ENCODE data around the gene NOTCH1.

The NOTCH1 gene

DNA sequence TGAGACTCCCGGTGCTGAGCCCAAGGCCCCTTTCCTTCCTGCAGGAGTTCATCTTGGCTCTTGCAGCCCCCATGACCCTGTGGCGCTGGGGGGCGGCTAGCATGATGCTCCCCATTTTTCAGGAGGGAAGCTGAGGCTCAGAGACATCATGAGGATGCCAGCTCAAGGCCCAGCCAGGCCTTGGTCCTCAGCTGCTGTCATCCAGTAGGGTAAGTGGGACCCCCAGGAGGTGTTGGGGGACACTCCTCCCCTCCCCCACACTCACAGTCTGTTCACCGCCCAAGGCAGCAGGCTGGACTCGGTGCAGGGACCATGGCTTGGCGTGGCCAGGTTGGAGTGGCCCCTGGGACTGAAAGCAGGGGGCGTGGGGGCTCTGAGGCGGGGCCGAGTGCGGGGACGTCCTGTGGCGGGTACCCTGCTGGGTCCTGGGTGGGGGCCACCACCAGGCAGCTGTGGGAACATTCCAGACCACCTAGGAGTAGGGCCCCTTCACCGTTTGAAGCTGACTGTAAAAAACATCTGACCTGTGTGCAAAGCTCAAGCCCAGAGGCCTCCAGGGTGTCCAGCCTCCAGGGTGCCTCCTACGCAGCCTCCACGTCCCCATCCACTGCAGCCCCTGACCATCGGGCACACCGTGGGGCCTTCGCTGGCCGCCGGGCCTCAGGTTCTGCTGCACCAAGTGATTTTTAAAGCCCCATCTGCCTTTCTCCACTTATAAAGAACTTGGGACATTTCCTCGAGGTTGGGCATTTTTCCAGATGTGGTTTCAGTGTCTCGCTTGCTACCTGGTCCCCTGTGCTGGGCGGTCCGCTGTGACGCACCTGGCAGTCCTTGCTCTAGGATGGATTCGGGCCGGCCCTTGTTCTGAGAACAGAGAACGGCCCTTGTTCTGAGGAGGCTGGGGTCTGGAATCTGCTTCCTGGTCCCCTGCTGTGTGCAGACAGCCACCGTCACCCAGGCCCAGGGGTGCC, 3.4 kb upstream of the NOTCH1 start (continued):
- TF ChIP-seq ZNF184 (tag by site-specific recombination; IDR thresholded peaks at IDR 0.05) = no peak
- TF ChIP-seq, protein P1, sequence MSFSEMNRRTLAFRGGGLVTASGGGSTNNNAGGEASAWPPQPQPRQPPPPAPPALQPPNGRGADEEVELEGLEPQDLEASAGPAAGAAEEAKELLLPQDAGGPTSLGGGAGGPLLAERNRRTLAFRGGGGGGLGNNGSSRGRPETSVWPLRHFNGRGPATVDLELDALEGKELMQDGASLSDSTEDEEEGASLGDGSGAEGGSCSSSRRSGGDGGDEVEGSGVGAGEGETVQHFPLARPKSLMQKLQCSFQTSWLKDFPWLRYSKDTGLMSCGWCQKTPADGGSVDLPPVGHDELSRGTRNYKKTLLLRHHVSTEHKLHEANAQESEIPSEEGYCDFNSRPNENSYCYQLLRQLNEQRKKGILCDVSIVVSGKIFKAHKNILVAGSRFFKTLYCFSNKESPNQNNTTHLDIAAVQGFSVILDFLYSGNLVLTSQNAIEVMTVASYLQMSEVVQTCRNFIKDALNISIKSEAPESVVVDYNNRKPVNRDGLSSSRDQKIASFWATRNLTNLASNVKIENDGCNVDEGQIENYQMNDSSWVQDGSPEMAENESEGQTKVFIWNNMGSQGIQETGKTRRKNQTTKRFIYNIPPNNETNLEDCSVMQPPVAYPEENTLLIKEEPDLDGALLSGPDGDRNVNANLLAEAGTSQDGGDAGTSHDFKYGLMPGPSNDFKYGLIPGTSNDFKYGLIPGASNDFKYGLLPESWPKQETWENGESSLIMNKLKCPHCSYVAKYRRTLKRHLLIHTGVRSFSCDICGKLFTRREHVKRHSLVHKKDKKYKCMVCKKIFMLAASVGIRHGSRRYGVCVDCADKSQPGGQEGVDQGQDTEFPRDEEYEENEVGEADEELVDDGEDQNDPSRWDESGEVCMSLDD (tag by site-specific recombination; IDR thresholded peaks at IDR 0.05) = peak; percentile 59

- Histone ChIP-seq H3K36me3 (ENCODE audit: control insufficient read depth in 2 of 2, insufficient read depth in 1 of 2, low read length in 2 of 2) (peaks cover 0 to 11% of the 10 kb centered on the region in 2 experiments; a peak in 1 of 3 replicates), H3K9me3 (ENCODE audit: control insufficient read depth, insufficient read depth, low read depth, low read length) (no peaks in the 10 kb centered on the region), H3K4me1 (ENCODE audit: control insufficient read depth, insufficient read depth, low read length) (peaks cover 10% of the 10 kb centered on the region), H3K27ac (ENCODE audit: extremely low read depth, low read depth, low read length) (no peak overlapping the region; the same call in 1 of the 2 replicates), H3K4me3 (ENCODE audit: low read depth, low read length) (no peak overlapping the region)
- POLR2A ChIA-PET = no interaction called here
- peak; percentile 76 for TF ChIP-seq ZNF600 (tag by site-specific recombination; IDR thresholded peaks at IDR 0.05)
- TF ChIP-seq GLIS1 (tag by site-specific recombination; IDR thresholded peaks at IDR 0.05) = 0 out of 2 replicates have a peak, but pooled peaks have one; percentile 8
- TF ChIP-seq ZFHX2 (tag by site-specific recombination; conservative IDR thresholded peaks at IDR 0.05) = peak; percentile 7; the same call in 1 of the 2 replicates
- TF ChIP-seq SP2 (tag by site-specific recombination; IDR thresholded peaks at IDR 0.05) = 0 out of 2 replicates have a peak, but pooled peaks have one; percentile 8
- no peak for TF ChIP-seq ZNF174 (tag by site-specific recombination; IDR thresholded peaks at IDR 0.05)
- no peak for TF ChIP-seq HOXC10 (CRISPR knock-in tag; IDR thresholded peaks at IDR 0.05)
- TF ChIP-seq GLIS2 (tag by site-specific recombination; IDR thresholded peaks at IDR 0.05) = peak; percentile 50; the same call in 1 of the 2 replicates
- TF ChIP-seq, protein P2, sequence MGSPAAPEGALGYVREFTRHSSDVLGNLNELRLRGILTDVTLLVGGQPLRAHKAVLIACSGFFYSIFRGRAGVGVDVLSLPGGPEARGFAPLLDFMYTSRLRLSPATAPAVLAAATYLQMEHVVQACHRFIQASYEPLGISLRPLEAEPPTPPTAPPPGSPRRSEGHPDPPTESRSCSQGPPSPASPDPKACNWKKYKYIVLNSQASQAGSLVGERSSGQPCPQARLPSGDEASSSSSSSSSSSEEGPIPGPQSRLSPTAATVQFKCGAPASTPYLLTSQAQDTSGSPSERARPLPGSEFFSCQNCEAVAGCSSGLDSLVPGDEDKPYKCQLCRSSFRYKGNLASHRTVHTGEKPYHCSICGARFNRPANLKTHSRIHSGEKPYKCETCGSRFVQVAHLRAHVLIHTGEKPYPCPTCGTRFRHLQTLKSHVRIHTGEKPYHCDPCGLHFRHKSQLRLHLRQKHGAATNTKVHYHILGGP (tag by site-specific recombination; IDR thresholded peaks at IDR 0.05) = no peak
- no peak for TF ChIP-seq ZNF645 (tag by site-specific recombination; IDR thresholded peaks at IDR 0.05)
- CTCF ChIA-PET = interaction anchor here (0.6 to 1.0 kb wide), 4 partner anchors 11 to 897 kb away, joined by 3 read pairs; no protein-coding TSS in a partner anchor
Measured at GRCh38 chr9:136547508-136548215, 1.8 kb upstream of the NOTCH1 start.

- Histone ChIP-seq H3K36me3 (ENCODE audit: control insufficient read depth in 2 of 2, insufficient read depth in 1 of 2, low read length in 2 of 2) (peaks cover 0 to 11% of the 10 kb centered on the region in 2 experiments; a peak in 1 of 3 replicates), H3K4me3 (ENCODE audit: low read depth, low read length) (peak overlapping the region; percentile 51), H3K4me1 (ENCODE audit: control insufficient read depth, insufficient read depth, low read length) (peaks cover 10% of the 10 kb centered on the region), H3K27ac (ENCODE audit: extremely low read depth, low read depth, low read length) (peak overlapping the region; percentile 91), H3K9me3 (ENCODE audit: control insufficient read depth, insufficient read depth, low read depth, low read length) (no peaks in the 10 kb centered on the region)
- POLR2A ChIA-PET = interaction anchor here (1.2 to 1.3 kb wide), 2 partner anchors 78 to 253 kb away, joined by 3 read pairs; no protein-coding TSS in a partner anchor
- CTCF ChIA-PET = interaction anchor here (0.8 kb wide), 1 partner anchor 12 kb away, joined by 3 read pairs; no protein-coding TSS in a partner anchor
- peak; percentile 19; the same call in 1 of the 2 replicates for TF ChIP-seq ZNF341 (tag by site-specific recombination; IDR thresholded peaks at IDR 0.05; ENCODE audit: low read depth)
- TF ChIP-seq ZNF501 (tag by site-specific recombination; IDR thresholded peaks at IDR 0.05) = no peak
- 0 out of 2 replicates have a peak, but pooled peaks have one; percentile 10 for TF ChIP-seq GLIS1 (tag by site-specific recombination; IDR thresholded peaks at IDR 0.05)
- no peak for TF ChIP-seq YY2 (tag by site-specific recombination; IDR thresholded peaks at IDR 0.05)
- TF ChIP-seq ZFHX2 (tag by site-specific recombination; conservative IDR thresholded peaks at IDR 0.05) = peak; percentile 13
- TF ChIP-seq, protein P3, sequence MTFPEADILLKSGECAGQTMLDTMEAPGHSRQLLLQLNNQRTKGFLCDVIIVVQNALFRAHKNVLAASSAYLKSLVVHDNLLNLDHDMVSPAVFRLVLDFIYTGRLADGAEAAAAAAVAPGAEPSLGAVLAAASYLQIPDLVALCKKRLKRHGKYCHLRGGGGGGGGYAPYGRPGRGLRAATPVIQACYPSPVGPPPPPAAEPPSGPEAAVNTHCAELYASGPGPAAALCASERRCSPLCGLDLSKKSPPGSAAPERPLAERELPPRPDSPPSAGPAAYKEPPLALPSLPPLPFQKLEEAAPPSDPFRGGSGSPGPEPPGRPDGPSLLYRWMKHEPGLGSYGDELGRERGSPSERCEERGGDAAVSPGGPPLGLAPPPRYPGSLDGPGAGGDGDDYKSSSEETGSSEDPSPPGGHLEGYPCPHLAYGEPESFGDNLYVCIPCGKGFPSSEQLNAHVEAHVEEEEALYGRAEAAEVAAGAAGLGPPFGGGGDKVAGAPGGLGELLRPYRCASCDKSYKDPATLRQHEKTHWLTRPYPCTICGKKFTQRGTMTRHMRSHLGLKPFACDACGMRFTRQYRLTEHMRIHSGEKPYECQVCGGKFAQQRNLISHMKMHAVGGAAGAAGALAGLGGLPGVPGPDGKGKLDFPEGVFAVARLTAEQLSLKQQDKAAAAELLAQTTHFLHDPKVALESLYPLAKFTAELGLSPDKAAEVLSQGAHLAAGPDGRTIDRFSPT (tag by site-specific recombination; IDR thresholded peaks at IDR 0.05) = peak; percentile 93
- peak; percentile 62 for TF ChIP-seq SP2 (tag by site-specific recombination; IDR thresholded peaks at IDR 0.05)
- no peak for TF ChIP-seq ZNF280D (tag by site-specific recombination; IDR thresholded peaks at IDR 0.05)
Measured at GRCh38 chr9:136546697-136547501, 1.1 kb upstream of the NOTCH1 start.
